Measurements from ENCODE around the gene NDUFB1.

NDUFB1 gene

GRCh38 chr14:92074555-92074954 is 47.0 kb downstream of the NDUFB1 start:
- Histone ChIP-seq H2BK120ac (ENCODE audit: low read depth, low read length) (no peak overlapping the region), H3K14ac (ENCODE audit: low read length in 2 of 2) (no peak overlapping the region), H3K23ac (ENCODE audit: low read length in 2 of 2) (no peak overlapping the region), H2BK12ac (ENCODE audit: low read length in 2 of 2) (no peak overlapping the region), H3K27ac (ENCODE audit: low read length, poor library complexity, severe bottlenecking) (no peak overlapping the region), H3K27me3 (ENCODE audit: control insufficient read depth in 1 of 2, insufficient read depth in 1 of 2, low read length in 2 of 2) (no peaks in the 10 kb centered on the region), H3K4me3 (ENCODE audit: insufficient read depth in 1 of 2, low read depth in 1 of 2, low read length in 2 of 2) (no peak overlapping the region), H3K4me2 (ENCODE audit: low read length, poor library complexity, severe bottlenecking) (no peak overlapping the region), H3K18ac (ENCODE audit: low read depth in 1 of 2, low read length in 2 of 2) (no peak overlapping the region), H3K4ac (ENCODE audit: low read depth in 1 of 2, low read length in 2 of 2) (no peak overlapping the region), H2BK5ac (ENCODE audit: low read depth, low read length, poor library complexity, severe bottlenecking) (no peak overlapping the region), H4K91ac (ENCODE audit: low read length) (no peak overlapping the region), H3K36me3 (ENCODE audit: control insufficient read depth in 1 of 2, insufficient read depth in 2 of 2, low read depth in 1 of 2, low read length in 2 of 2) (peaks cover 12 to 73% of the 10 kb centered on the region in 2 experiments), H2AK5ac (ENCODE audit: low read length, severe bottlenecking) (no peak overlapping the region), H3K9me3 (ENCODE audit: control insufficient read depth, low read length) (no peaks in the 10 kb centered on the region), H2AFZ (ENCODE audit: low read depth, low read length) (no peak overlapping the region), H3K79me1 (replicated peaks; ENCODE audit: low read length, poor library complexity, severe bottlenecking) (peaks cover 2% of the 10 kb centered on the region), H3K9ac (ENCODE audit: low read length) (no peak overlapping the region), H3K4me1 (ENCODE audit: control insufficient read depth, insufficient read depth, low read depth, low read length) (peaks cover 2% of the 10 kb centered on the region), H4K8ac (ENCODE audit: low read length) (no peak overlapping the region), H2BK15ac (ENCODE audit: low read depth, poor library complexity, severe bottlenecking) (no peak overlapping the region)
- peak; percentile 7 for DNase-seq
